ENCODE measurements around the gene SRD5A1. TPM values are rescaled to one million over a fixed set of nuclear protein-coding genes. Genes with fewer than 3 reads are reported as not detected.

SRD5A1 gene
- total RNA-seq, 1 donor from 2014 or later, result 2.5 TPM

- no peak for TF ChIP-seq CTCF (IDR thresholded peaks at IDR 0.05; ENCODE audit: borderline replicate concordance)
- H3K27ac ChIP-seq (replicated peaks), result no peak overlapping the region
- no peak for DNase-seq
- no peaks in the 10 kb centered on the region for H3K9me3 ChIP-seq (replicated peaks)
- H3K36me3 ChIP-seq, result peaks cover 19% of the 10 kb centered on the region
- H3K4me1 ChIP-seq, result peaks cover 43% of the 10 kb centered on the region
- peak overlapping the region; percentile 89 for H3K4me3 ChIP-seq
- intact Hi-C loops (cut with micrococcal nuclease), result no loop called here
- H3K27me3 ChIP-seq (ENCODE audit: low read depth), result no peaks in the 10 kb centered on the region
Observed at GRCh38 chr5:6634306-6634705, 1.1 kb downstream of the SRD5A1 start.

GRCh38 chr5:6634788-6635430, 1.7 kb downstream of the SRD5A1 start:
- H3K27ac ChIP-seq (replicated peaks), result no peak overlapping the region
- no peaks in the 10 kb centered on the region for H3K27me3 ChIP-seq (ENCODE audit: low read depth)
- no peak for TF ChIP-seq CTCF (IDR thresholded peaks at IDR 0.05; ENCODE audit: borderline replicate concordance)
- H3K4me3 ChIP-seq, result no peak overlapping the region
- H3K9me3 ChIP-seq (replicated peaks), result no peaks in the 10 kb centered on the region
- peaks cover 14% of the 10 kb centered on the region for H3K36me3 ChIP-seq
- DNase-seq, result no peak
- intact Hi-C loops (cut with micrococcal nuclease), result no loop called here
- H3K4me1 ChIP-seq, result peaks cover 37% of the 10 kb centered on the region

- peaks cover 31% of the 10 kb centered on the region for H3K4me1 ChIP-seq
- no peak for DNase-seq
- intact Hi-C loops (cut with micrococcal nuclease), result no loop called here
- H3K4me3 ChIP-seq, result no peak overlapping the region
- no peak overlapping the region for H3K27ac ChIP-seq (replicated peaks)
- peaks cover 2% of the 10 kb centered on the region for H3K36me3 ChIP-seq
- no peak for TF ChIP-seq CTCF (IDR thresholded peaks at IDR 0.05; ENCODE audit: borderline replicate concordance)
- H3K9me3 ChIP-seq (replicated peaks), result no peaks in the 10 kb centered on the region
- H3K27me3 ChIP-seq (ENCODE audit: low read depth), result no peaks in the 10 kb centered on the region
Observed at GRCh38 chr5:6636293-6636692, 3.1 kb downstream of the SRD5A1 start.

- H3K4me3 ChIP-seq, result no peak overlapping the region
- no peak for TF ChIP-seq CTCF (IDR thresholded peaks at IDR 0.05; ENCODE audit: borderline replicate concordance)
- no peaks in the 10 kb centered on the region for H3K36me3 ChIP-seq
- H3K27ac ChIP-seq (replicated peaks), result no peak overlapping the region
- no peaks in the 10 kb centered on the region for H3K9me3 ChIP-seq (replicated peaks)
- peaks cover 24% of the 10 kb centered on the region for H3K4me1 ChIP-seq
- no peak for DNase-seq
- no peaks in the 10 kb centered on the region for H3K27me3 ChIP-seq (ENCODE audit: low read depth)
- intact Hi-C loops (cut with micrococcal nuclease), result no loop called here
Observed at GRCh38 chr5:6637022-6637421, 3.8 kb downstream of the SRD5A1 start.

GRCh38 chr5:6637590-6637989, 4.3 kb downstream of the SRD5A1 start:
- no peak for TF ChIP-seq CTCF (IDR thresholded peaks at IDR 0.05; ENCODE audit: borderline replicate concordance)
- DNase-seq, result no peak
- H3K9me3 ChIP-seq (replicated peaks), result no peaks in the 10 kb centered on the region
- no peaks in the 10 kb centered on the region for H3K27me3 ChIP-seq (ENCODE audit: low read depth)
- no peak overlapping the region for H3K4me3 ChIP-seq
- no peak overlapping the region for H3K27ac ChIP-seq (replicated peaks)
- intact Hi-C loops (cut with micrococcal nuclease), result no loop called here
- peaks cover 18% of the 10 kb centered on the region for H3K4me1 ChIP-seq
- no peaks in the 10 kb centered on the region for H3K36me3 ChIP-seq
